Neural cell (in vitro differentiated cells): ENCODE data around the gene RALA. TPM values are rescaled to one million over a fixed set of nuclear protein-coding genes. Genes with fewer than 3 reads are reported as not detected.
A peak's percentile ranks its signal among the peaks of the same experiment; 100 is the strongest.

ENCODE experiments used
- H2AFZ ChIP-seq: fragments of 200-600, 300-800 bp; sonication (generic), shearing (Covaris generic); 2 replicates; pipeline ENCODE4 v1.6.0; 2014; ENCODE audit warnings: low read depth, mild to moderate bottlenecking, antibody characterized with exemption, low read length, moderate library complexity
- H3F3A ChIP-seq: fragments of 200-600 bp; shearing (Covaris generic); 2 replicates; pipeline ENCODE4 v1.6.1; 2016; ENCODE audit warnings: mild to moderate bottlenecking, moderate library complexity, mixed read lengths, antibody characterized with exemption, low read length; ENCODE audit not compliant: insufficient read depth, poor library complexity, severe bottlenecking
- H3K27ac ChIP-seq: fragments of 200-600, 300-800 bp; sonication (generic), shearing (Covaris generic); 2 replicates; pipeline ENCODE4 v1.5.1; 2014; ENCODE audit warnings: mild to moderate bottlenecking, low read length, moderate library complexity
- H3K27me3 ChIP-seq: fragments of 300-800, 200-600 bp; sonication (generic), shearing (Covaris generic); 2 replicates; pipeline ENCODE4 v1.6.0; 2014; ENCODE audit warnings: mild to moderate bottlenecking, low read depth, low read length, moderate library complexity; ENCODE audit not compliant: insufficient read depth
- H3K36me3 ChIP-seq: fragments of 300-800, 200-600 bp; sonication (generic), shearing (Covaris generic); 2 replicates; pipeline ENCODE4 v1.5.1; 2014; ENCODE audit warnings: mild to moderate bottlenecking, antibody characterized with exemption, low read length, moderate library complexity; ENCODE audit not compliant: insufficient read depth
- H3K4me2 ChIP-seq: fragments of 300-800, 200-600 bp; sonication (generic), shearing (Covaris generic); 2 replicates; pipeline ENCODE4 v1.6.0; 2014; ENCODE audit warnings: mild to moderate bottlenecking, low read length
- H3K4me3 ChIP-seq: fragments of 300-800, 200-600 bp; sonication (generic), shearing (Covaris generic); 2 replicates; pipeline ENCODE4 v1.5.1; 2014; ENCODE audit warnings: mild to moderate bottlenecking, low read length, moderate library complexity
- H3K79me2 ChIP-seq: fragments of 200-600 bp; shearing (Covaris generic); replicated peaks from 2 replicates; pipeline ENCODE4 v1.6.0; 2014; ENCODE audit warnings: mild to moderate bottlenecking, low read length, moderate library complexity; ENCODE audit not compliant: insufficient read depth
- H3K9ac ChIP-seq: fragments of 300-800, 200-600 bp; sonication (generic), shearing (Covaris generic); 2 replicates; pipeline ENCODE4 v1.6.1; 2016; ENCODE audit warnings: mild to moderate bottlenecking, low read length, mixed read lengths
- H3K9me2 ChIP-seq: fragments of 200-600 bp; shearing (Covaris generic); 2 replicates; pipeline ENCODE4 v1.6.1; 2016; ENCODE audit warnings: mild to moderate bottlenecking, low read length, mixed read lengths; ENCODE audit not compliant: insufficient read depth
- H3K9me3 ChIP-seq: fragments of 200-600, 300-800 bp; sonication (generic), shearing (Covaris generic); 2 replicates; pipeline ENCODE4 v1.6.1; 2016; ENCODE audit warnings: mild to moderate bottlenecking, mixed run types, low read length, moderate library complexity, mixed read lengths
- H4K20me1 ChIP-seq: fragments of 200-600 bp; shearing (Covaris generic); 2 replicates; pipeline ENCODE4 v1.6.1; 2016; ENCODE audit warnings: mild to moderate bottlenecking, mixed run types; ENCODE audit not compliant: insufficient read depth
- EP300 ChIP-seq: fragments of 450-650 bp; conservative IDR thresholded peaks from 2 replicates; pipeline ENCODE4 v1.6.1; 2014; ENCODE audit warnings: antibody characterized with exemption, mild to moderate bottlenecking, moderate library complexity; ENCODE audit not compliant: poor library complexity, severe bottlenecking
- EZH2 ChIP-seq: fragments of 200-600, 300-800 bp; shearing (Covaris generic), sonication (generic); IDR thresholded peaks from 2 replicates; pipeline ENCODE4 v1.6.1; 2014; ENCODE audit warnings: antibody characterized with exemption, low read length, borderline replicate concordance, mild to moderate bottlenecking; ENCODE audit not compliant: insufficient read depth, poor library complexity, severe bottlenecking
- MXI1 ChIP-seq: fragments of 450-650 bp; conservative IDR thresholded peaks from 2 replicates; pipeline ENCODE4 v1.6.1; 2014; ENCODE audit warnings: antibody characterized with exemption, mild to moderate bottlenecking; ENCODE audit not compliant: poor library complexity, severe bottlenecking
- POLR2AphosphoS5 ChIP-seq: IDR thresholded peaks from 2 replicates; pipeline ENCODE4 v1.6.1; 2012
- RAD21 ChIP-seq: fragments of 450-650 bp; conservative IDR thresholded peaks from 2 replicates; pipeline ENCODE4 v1.6.1; 2014; ENCODE audit warnings: antibody characterized with exemption, mild to moderate bottlenecking, moderate library complexity
- REST ChIP-seq: IDR thresholded peaks from 2 replicates; pipeline ENCODE4 v1.6.1; 2012; ENCODE audit warnings: borderline replicate concordance
- SMC3 ChIP-seq: fragments of 450-650 bp; conservative IDR thresholded peaks from 2 replicates; pipeline ENCODE4 v1.6.1; 2014; ENCODE audit warnings: antibody characterized with exemption, mild to moderate bottlenecking, moderate library complexity; ENCODE audit not compliant: poor library complexity
- TAF1 ChIP-seq: IDR thresholded peaks from 2 replicates; pipeline ENCODE4 v1.6.1; 2012; ENCODE audit warnings: low read depth
- polyA plus RNA-seq: library from polyadenylated mRNA; depleted of rRNA; stranded (reverse); fragments of >200 nt; gene quantifications from 2 replicates; pipeline ENCODE4 v1.2.3, GENCODE V29; 2014
- TF ChIP-seq, protein P1 (sequence below): fragments of 450-650 bp; IDR thresholded peaks from 2 replicates; pipeline ENCODE4 v1.5.1; 2014; ENCODE audit warnings: antibody characterized with exemption, mild to moderate bottlenecking, moderate library complexity; ENCODE audit not compliant: poor library complexity, severe bottlenecking

The RALA gene
- polyA plus RNA-seq, 1 donor from 2014 or later, result 36.2 TPM

- no peak for TF ChIP-seq SMC3
- TF ChIP-seq EZH2, result no peak
- TF ChIP-seq TAF1, result no peak
- no peak for TF ChIP-seq RAD21
- no peak for TF ChIP-seq EP300
- no peaks in the 10 kb centered on the region for H3K27me3 ChIP-seq
- peaks cover 6% of the 10 kb centered on the region for H3K9me3 ChIP-seq
- no peak overlapping the region for H3K27ac ChIP-seq
- H2AFZ ChIP-seq, result no peak overlapping the region
- H3F3A ChIP-seq, result no peaks in the 10 kb centered on the region
- no peaks in the 10 kb centered on the region for H3K36me3 ChIP-seq
- no peaks in the 10 kb centered on the region for H3K79me2 ChIP-seq
- H3K9ac ChIP-seq, result no peak overlapping the region
- no peak overlapping the region for H3K4me3 ChIP-seq
- no peaks in the 10 kb centered on the region for H4K20me1 ChIP-seq
- H3K4me2 ChIP-seq, result no peak overlapping the region
- no peaks in the 10 kb centered on the region for H3K9me2 ChIP-seq
These were observed 121.9 kb downstream of the RALA start for GRCh38 chr7:39745320-39745719.

DNA sequence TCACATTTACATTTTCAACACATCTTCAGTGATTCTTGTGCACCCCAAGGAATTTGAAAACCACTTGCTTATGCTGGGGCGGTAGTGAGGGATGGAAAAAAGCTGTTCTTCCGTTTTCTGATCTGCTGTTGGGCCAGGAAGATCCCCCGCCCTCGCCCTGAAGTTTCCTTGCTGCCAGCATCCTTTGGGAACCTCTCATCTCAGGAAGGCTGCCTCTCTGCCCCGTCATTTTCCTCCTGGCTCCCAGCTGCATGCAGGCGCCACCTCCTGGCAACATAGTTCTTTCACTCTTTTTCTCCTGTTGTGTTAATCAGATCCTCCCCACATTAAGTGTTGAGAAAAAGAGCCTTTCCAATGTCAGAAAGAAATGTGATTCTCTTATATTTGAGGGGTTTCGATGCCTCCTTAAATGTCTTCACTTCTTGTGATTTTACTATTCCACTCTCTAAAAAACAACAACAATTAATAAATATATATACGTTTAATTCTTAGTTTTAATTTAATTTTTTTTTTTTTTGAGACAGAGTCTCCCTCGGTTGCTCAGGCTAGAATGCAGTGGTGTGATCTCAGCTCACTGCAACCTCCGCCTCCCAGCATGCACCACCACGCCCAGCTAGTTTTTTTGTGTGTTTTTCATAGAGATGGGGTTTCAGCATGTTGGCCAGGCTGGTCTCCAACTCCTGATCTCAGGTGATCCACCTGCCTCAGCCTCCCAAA is 122.9 kb downstream of the RALA start:
- TF ChIP-seq, protein P1, sequence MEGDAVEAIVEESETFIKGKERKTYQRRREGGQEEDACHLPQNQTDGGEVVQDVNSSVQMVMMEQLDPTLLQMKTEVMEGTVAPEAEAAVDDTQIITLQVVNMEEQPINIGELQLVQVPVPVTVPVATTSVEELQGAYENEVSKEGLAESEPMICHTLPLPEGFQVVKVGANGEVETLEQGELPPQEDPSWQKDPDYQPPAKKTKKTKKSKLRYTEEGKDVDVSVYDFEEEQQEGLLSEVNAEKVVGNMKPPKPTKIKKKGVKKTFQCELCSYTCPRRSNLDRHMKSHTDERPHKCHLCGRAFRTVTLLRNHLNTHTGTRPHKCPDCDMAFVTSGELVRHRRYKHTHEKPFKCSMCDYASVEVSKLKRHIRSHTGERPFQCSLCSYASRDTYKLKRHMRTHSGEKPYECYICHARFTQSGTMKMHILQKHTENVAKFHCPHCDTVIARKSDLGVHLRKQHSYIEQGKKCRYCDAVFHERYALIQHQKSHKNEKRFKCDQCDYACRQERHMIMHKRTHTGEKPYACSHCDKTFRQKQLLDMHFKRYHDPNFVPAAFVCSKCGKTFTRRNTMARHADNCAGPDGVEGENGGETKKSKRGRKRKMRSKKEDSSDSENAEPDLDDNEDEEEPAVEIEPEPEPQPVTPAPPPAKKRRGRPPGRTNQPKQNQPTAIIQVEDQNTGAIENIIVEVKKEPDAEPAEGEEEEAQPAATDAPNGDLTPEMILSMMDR, result peak; percentile 83
- TF ChIP-seq REST (no peak), RAD21 (peak; percentile 84), MXI1 (no peak), TAF1 (no peak), EP300 (no peak), EZH2 (no peak), POLR2AphosphoS5 (no peak), SMC3 (peak; percentile 93)
- Histone ChIP-seq H2AFZ (no peak overlapping the region), H4K20me1 (no peaks in the 10 kb centered on the region), H3K9ac (no peak overlapping the region), H3K36me3 (no peaks in the 10 kb centered on the region), H3K27ac (no peak overlapping the region), H3F3A (no peaks in the 10 kb centered on the region), H3K4me3 (no peak overlapping the region), H3K4me2 (no peak overlapping the region), H3K9me3 (peaks cover 6% of the 10 kb centered on the region), H3K27me3 (no peaks in the 10 kb centered on the region), H3K9me2 (no peaks in the 10 kb centered on the region), H3K79me2 (no peaks in the 10 kb centered on the region)
